Testis (tissue), 2 donors: Measurements from ENCODE around the gene CHCHD3.

ENCODE experiments used
- CTCF ChIP-seq, 3 experiments: fragments of 450-650 bp in 2 of 3; fragments of 200-600 bp in 1 of 3; sonication (generic) in 1 of 3; IDR thresholded peaks; one replicate each; pipeline ENCODE4 v1.5.1; 2016 to 2019; ENCODE audit warnings: antibody characterized with exemption in 3 of 3, mild to moderate bottlenecking in 2 of 3, moderate library complexity in 1 of 3
- POLR2A ChIP-seq: fragments of 450-650 bp; IDR thresholded peaks from one replicate; pipeline ENCODE4 v1.6.1; 2017; ENCODE audit warnings: antibody characterized with exemption, mild to moderate bottlenecking, moderate library complexity

- TF ChIP-seq POLR2A (no peak), CTCF (IDR thresholded peaks at IDR 0.05) (no peak)
Observed at GRCh38 chr7:132745510-132745909, 336.4 kb downstream of the CHCHD3 start.
